A673 (cell line): Measurements from ENCODE around the gene TRAK1.

Experiments used
- CTCF ChIP-seq: fragments of 300-800, 200-600 bp; sonication (generic); conservative IDR thresholded peaks from 2 replicates; pipeline ENCODE4 v1.5.1; 2017; ENCODE audit warnings: low read depth, mild to moderate bottlenecking, antibody characterized with exemption, low read length, moderate library complexity, mixed read lengths
- EZH2 ChIP-seq: fragments of 200-600 bp; sonication (generic); IDR thresholded peaks from 2 replicates; pipeline ENCODE4 v1.6.1; 2017; ENCODE audit warnings: borderline replicate concordance, low read depth, mild to moderate bottlenecking, mixed read lengths, antibody characterized with exemption, low read length; ENCODE audit not compliant: poor library complexity, severe bottlenecking

- TF ChIP-seq EZH2 (no peak), CTCF (no peak)
These were observed 91.4 kb downstream of the TRAK1 start for GRCh38 chr3:42182555-42182954.
